HepG2 (cell line): ENCODE results near the gene PIK3CG. TPM values are rescaled to one million over a fixed set of nuclear protein-coding genes. Genes with fewer than 3 reads are reported as not detected.
A peak's percentile ranks its signal among the peaks of the same experiment; 100 is the strongest.

Experiments
- ATAC-seq: fragments of 200-7000 bp; cut with Tn5 transposase; 3 replicates; pipeline ENCODE4 v1.9.1; 2020; ENCODE audit warnings: mild to moderate bottlenecking, moderate library complexity
- BruUV-seq: library from RNA; stranded (reverse); fragments of 400-500 nt; replicated peaks from 2 replicates; lab custom pipeline; 2021; lab: Mats Ljungman, UMichigan
- CTCF ChIA-PET: fragments of 300-600 bp; formaldehyde crosslinking; extraction: SDS; loops from one replicate; lab custom pipeline; 2021; ENCODE audit warnings: low total read pairs, inconsistent platforms, low intra/inter-chr PET ratio; lab: Yijun Ruan, JAX
- POLR2A ChIA-PET: fragments of 350-600 bp; sonication (Branson Sonifier 250); formaldehyde crosslinking; loops from one replicate; lab custom pipeline; 2020; ENCODE audit warnings: antibody characterized with exemption, inconsistent platforms; lab: Yijun Ruan, JAX
- DNase-seq: peaks from one replicate; pipeline ENCODE4 v3.0.0-alpha.2; 2015; ENCODE audit warnings: low spot score
- FAIRE-seq: peaks from 3 replicates; lab custom pipeline; 2011; peaks lifted over from hg19 to GRCh38; lab: Jason Lieb, UNC
- H2AFZ ChIP-seq: one replicate; pipeline ENCODE4 v1.6.1; 2011; ENCODE audit warnings: low read length, inconsistent platforms
- H3K27ac ChIP-seq: fragments of 300-600 bp; 3 replicates; pipeline ENCODE4 v1.8.0; 2011; ENCODE audit warnings: mixed run types, mild to moderate bottlenecking, mixed read lengths, low read length, inconsistent platforms; ENCODE audit not compliant: insufficient read depth; ENCODE audit errors: extremely low read length
- H3K27me3 ChIP-seq, 2 experiments: fragments of 200-600 bp in 1 of 2; 2 replicates in 1 of 2; 3 replicates in 1 of 2; pipeline versions ENCODE4 v1.6.0 to v1.8.0; 2011; ENCODE audit warnings: low read length in 2 of 2, mild to moderate bottlenecking in 2 of 2, moderate library complexity in 2 of 2, inconsistent platforms in 1 of 2; ENCODE audit not compliant: insufficient read depth in 2 of 2, control insufficient read depth in 1 of 2
- H3K36me3 ChIP-seq, 2 experiments: fragments of 200-600 bp in 1 of 2; replicated peaks in 1 of 2; 2 replicates in 1 of 2; 3 replicates in 1 of 2; pipeline versions ENCODE4 v1.5.1 to v1.8.0; 2011; ENCODE audit warnings: low read length in 2 of 2, inconsistent platforms in 1 of 2; ENCODE audit not compliant: insufficient read depth in 2 of 2, control insufficient read depth in 1 of 2
- H3K4me1 ChIP-seq: 2 replicates; pipeline ENCODE4 v1.5.1; 2012; ENCODE audit warnings: low read length, inconsistent platforms; ENCODE audit not compliant: insufficient read depth
- H3K4me2 ChIP-seq: 2 replicates; pipeline ENCODE4 v1.6.0; 2011; ENCODE audit warnings: low read depth, low read length, inconsistent platforms
- H3K4me3 ChIP-seq, 3 experiments: fragments of 200-600 bp in 1 of 3; sonication (generic), shearing (Covaris generic) in 1 of 3; replicated peaks in 1 of 3; 2 replicates each; pipeline ENCODE4 v1.5.1; 2011 to 2016; ENCODE audit warnings: low read length in 3 of 3, inconsistent platforms in 2 of 3, low read depth in 2 of 3, mild to moderate bottlenecking in 2 of 3, control low read depth in 1 of 3, mixed read lengths in 1 of 3; ENCODE audit not compliant: insufficient read depth in 1 of 3
- H3K79me2 ChIP-seq: one replicate; pipeline ENCODE4 v1.6.1; 2011; ENCODE audit warnings: low read length, inconsistent platforms; ENCODE audit not compliant: insufficient read depth
- H3K9ac ChIP-seq: 2 replicates; pipeline ENCODE4 v1.6.0; 2011; ENCODE audit warnings: mild to moderate bottlenecking, low read depth, low read length, inconsistent platforms; ENCODE audit not compliant: insufficient read depth
- H3K9me3 ChIP-seq: 2 replicates; pipeline ENCODE4 v1.5.1; 2012; ENCODE audit warnings: mild to moderate bottlenecking, low read length
- H4K20me1 ChIP-seq: 2 replicates; pipeline ENCODE4 v1.6.0; 2011; ENCODE audit warnings: inconsistent platforms, mild to moderate bottlenecking, low read length, moderate library complexity; ENCODE audit not compliant: insufficient read depth
- AGO2 ChIP-seq: fragments of 200-400 bp; formaldehyde crosslinking; optimal IDR thresholded peaks from 2 replicates; pipeline ENCODE3; 2017; ENCODE audit warnings: mild to moderate bottlenecking, low read depth, low read length, moderate library complexity
- ATF7 ChIP-seq, 2 experiments: fragments of 450-650 bp in 1 of 2; sonication (generic) in 1 of 2; formaldehyde crosslinking in 1 of 2; IDR thresholded peaks; 2 replicates each; pipeline versions ENCODE4 v1.4.0 to v1.6.1; 2016 to 2020; ENCODE audit warnings: antibody characterized with exemption in 1 of 2, mild to moderate bottlenecking in 1 of 2, missing genetic modification reagents in 1 of 2
- FOXK1 ChIP-seq: sonication (generic); formaldehyde crosslinking; IDR thresholded peaks from 2 replicates; pipeline ENCODE4 v1.4.0; 2020; ENCODE audit warnings: low read depth, missing genetic modification reagents, borderline replicate concordance
- SMAD1 ChIP-seq: sonication (generic); formaldehyde crosslinking; IDR thresholded peaks from 2 replicates; pipeline ENCODE4 v1.4.0; 2020; ENCODE audit warnings: missing genetic modification reagents, low read depth, mild to moderate bottlenecking, borderline replicate concordance
- ZNF24 ChIP-seq: fragments of 450-650 bp; IDR thresholded peaks from 2 replicates; pipeline ENCODE4 v1.6.1; 2017; ENCODE audit warnings: antibody characterized with exemption, mild to moderate bottlenecking
- WGBS: methylation state at CpG from one replicate; pipeline ENCODE4 v1.1.6; 2017; ENCODE audit warnings: low lambda C conversion rate; 5-methylcytosine and 5-hydroxymethylcytosine counted together
- in situ Hi-C: cut with HindIII; loops from 2 replicates; pipeline ENCODE4 v1.10.0; 2017; ENCODE audit warnings: low pct_unique_long_range_greater_than_20kb; ENCODE audit not compliant: extremely low pct_ligation_motif_present
- intact Hi-C: fragments of 100-400 bp; cut with micrococcal nuclease; formaldehyde crosslinking; loops from one replicate; pipeline ENCODE4 v1.10.0; 2022; ENCODE audit not compliant: unreplicated experiment
- polyA plus RNA-seq, 8 experiments: library from polyadenylated mRNA; depleted of rRNA in 3 of 8; stranded (reverse) in 7 of 8; unstranded in 1 of 8; fragments of >200 nt; fragmentation: Illumina TruSeq in 4 of 8; extraction: Trizol in 4 of 8; gene quantifications; 2 replicates each; pipeline versions ENCODE4 v1.2.1 to v1.2.3, GENCODE V29; 2011 to 2016; ENCODE audit warnings: low read depth in 4 of 8, missing spikeins in 1 of 8, mixed read lengths in 1 of 8; ENCODE audit not compliant: insufficient read depth in 1 of 8
- total RNA-seq, 5 experiments: library from RNA; depleted of rRNA; stranded (reverse); fragments of >200 nt; fragmentation: Illumina TruSeq; extraction: Trizol; gene quantifications; 2 replicates each; pipeline ENCODE4 v1.2.3, GENCODE V29; 2016; ENCODE audit warnings: low read depth in 1 of 5

PIK3CG gene
- total and polyA plus RNA-seq, 2 of the 13 experiments (the other 11 are each of a cell fraction or from before 2014, with no cell fraction given), result not detected

DNA sequence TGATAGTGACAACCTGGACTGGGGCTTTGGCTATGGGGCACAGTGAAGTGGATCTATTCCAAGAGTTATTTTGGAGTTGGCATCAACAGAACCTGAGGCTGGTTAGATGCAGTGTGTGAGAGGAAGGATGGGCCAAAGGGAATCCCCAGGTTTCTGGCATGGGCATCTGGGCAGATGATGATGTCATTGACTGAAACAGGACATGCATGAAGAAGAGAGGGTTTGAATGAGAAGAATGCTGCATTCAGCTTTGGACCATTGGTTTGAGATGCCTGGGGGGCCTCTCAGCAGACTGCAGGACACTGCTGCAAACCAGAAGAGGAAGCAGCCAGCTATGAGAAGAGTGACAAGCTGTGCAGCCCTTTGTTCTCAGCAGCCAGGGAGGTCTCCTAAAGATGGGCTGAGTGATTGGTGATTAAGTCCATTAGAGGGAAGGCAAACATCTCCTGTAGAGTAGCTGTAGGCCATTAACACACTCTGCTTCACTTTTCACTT lies 23.1 kb upstream of the PIK3CG start:
- no peaks in the 10 kb centered on the region for H3K79me2 ChIP-seq
- no peaks in the 10 kb centered on the region for H3K36me3 ChIP-seq
- H3K4me3 ChIP-seq, result no peak overlapping the region
- DNase-seq (no peak), ATAC-seq (no peak), FAIRE-seq (no peak)
- peaks cover 1 to 8% of the 10 kb centered on the region in 2 experiments; a peak in 3 of 5 replicates for H3K27me3 ChIP-seq
- H4K20me1 ChIP-seq, result no peaks in the 10 kb centered on the region
- ChIA-PET CTCF (no interaction called here), POLR2A (no interaction called here)
- H3K9me3 ChIP-seq, result no peaks in the 10 kb centered on the region
- no TSS peak for BruUV-seq
- intact Hi-C loops, result no loop called here
- no peaks in the 10 kb centered on the region for H3K4me1 ChIP-seq
- peak; percentile 79 for TF ChIP-seq ATF7 (IDR thresholded peaks at IDR 0.05)
- no peak for TF ChIP-seq ATF7 (CRISPR knock-in tag; IDR thresholded peaks at IDR 0.05)
- TF ChIP-seq FOXK1 (CRISPR knock-in tag), result no peak
- no peak overlapping the region for H3K27ac ChIP-seq
- in situ Hi-C loops, result no loop called here
- no peak overlapping the region for H2AFZ ChIP-seq
- H3K9ac ChIP-seq, result no peak overlapping the region
- H3K4me2 ChIP-seq, result no peak overlapping the region

DNA sequence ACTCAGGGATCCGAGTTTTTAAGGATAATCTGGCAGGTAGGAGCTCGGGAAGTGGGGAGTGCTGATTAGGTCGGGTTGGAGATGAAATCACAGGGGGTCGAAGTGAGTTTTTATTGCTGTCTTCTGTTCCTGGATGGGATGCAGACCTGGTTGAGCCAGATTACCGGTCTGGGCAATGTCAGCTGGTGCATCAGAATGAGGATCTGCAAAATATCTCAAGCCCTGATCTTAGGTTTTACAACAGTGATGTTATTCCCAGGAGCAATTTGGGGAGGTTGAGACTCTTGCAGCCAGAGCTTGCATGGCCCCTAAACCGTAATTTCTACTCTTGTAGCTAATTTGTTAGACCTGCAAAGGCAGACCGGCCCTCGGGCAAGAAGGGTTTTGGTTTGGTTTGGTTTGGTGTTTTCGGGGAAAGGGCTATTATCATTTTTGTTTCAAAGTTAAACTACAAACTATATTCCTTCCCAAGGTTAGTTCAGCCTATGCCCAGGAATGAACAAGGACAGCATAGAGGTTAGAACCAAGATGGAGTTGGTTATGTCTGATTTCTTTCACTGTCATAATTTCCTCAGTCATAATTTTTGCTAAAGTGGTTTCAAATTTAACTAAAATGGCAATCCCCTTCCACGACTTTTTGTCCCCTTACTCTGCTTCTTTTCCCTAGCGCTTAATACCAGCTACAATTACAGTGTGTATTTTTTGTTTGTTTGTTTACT lies 20.6 kb upstream of the PIK3CG start:
- no peak for ATAC-seq

More for the DNA sequence above, 20.6 kb upstream of the PIK3CG start:
- Histone ChIP-seq H3K27ac (no peak overlapping the region), H3K36me3 (no peaks in the 10 kb centered on the region), H3K4me1 (no peaks in the 10 kb centered on the region), H3K27me3 (peaks cover 1 to 8% of the 10 kb centered on the region in 2 experiments; a peak in 3 of 5 replicates), H3K9ac (no peak overlapping the region), H3K79me2 (no peaks in the 10 kb centered on the region), H3K9me3 (no peaks in the 10 kb centered on the region), H3K4me3 (no peak overlapping the region), H2AFZ (no peak overlapping the region), H4K20me1 (no peaks in the 10 kb centered on the region), H3K4me2 (no peak overlapping the region)
- ChIA-PET POLR2A (no interaction called here), CTCF (no interaction called here)
- FAIRE-seq, result no peak
- intact Hi-C loops, result no loop called here
- in situ Hi-C loops, result no loop called here
- WGBS, result 9% methylated on average over 10 of the region's 11 CpGs
- no peak for DNase-seq
- BruUV-seq, result no TSS peak
- TF ChIP-seq SMAD1, result no peak
- TF ChIP-seq AGO2, result no peak
- no peak for TF ChIP-seq ZNF24
